Esophagus squamous epithelium (tissue), 5 donors: Measurements from ENCODE around the gene TMEM50B. TPM values are rescaled to one million over a fixed set of nuclear protein-coding genes. Genes with fewer than 3 reads are reported as not detected.
"Not testable (repeated sequence)": the region's sequence is repeated elsewhere in the genome, so short reads cannot be mapped to it uniquely, and the experiment has no call there.

ENCODE experiments used
- DNase-seq: peaks from one replicate; lab custom pipeline; 2025; lab: John Stamatoyannopoulos, UW
- H3K27ac ChIP-seq, 4 donors: fragments of 200-600 bp; sonication (generic); one replicate each; pipeline ENCODE4 v1.5.1; 2016 to 2019; ENCODE audit warnings: mild to moderate bottlenecking in 1 of 4
- H3K27me3 ChIP-seq, 4 donors: fragments of 200-600 bp; sonication (generic); 1 replicate in 3 of 4; 2 replicates in 1 of 4; pipeline versions ENCODE4 v1.5.1 to v1.6.0; 2017 to 2021; ENCODE audit warnings: antibody characterized with exemption in 1 of 4
- H3K36me3 ChIP-seq, 3 donors: fragments of 200-600 bp; sonication (generic); one replicate each; pipeline ENCODE4 v1.5.1; 2016 to 2019
- H3K4me1 ChIP-seq, 3 donors: fragments of 200-600 bp; sonication (generic); one replicate each; pipeline ENCODE4 v1.5.1; 2017 to 2019
- H3K4me3 ChIP-seq, 4 donors: fragments of 200-600 bp; sonication (generic); 1 replicate in 3 of 4; 2 replicates in 1 of 4; pipeline ENCODE4 v1.5.1; 2016 to 2019; ENCODE audit warnings: mild to moderate bottlenecking in 2 of 4, moderate library complexity in 1 of 4
- H3K9me3 ChIP-seq, 3 donors: fragments of 200-600 bp; sonication (generic); one replicate each; pipeline ENCODE4 v1.5.1; 2016 to 2019
- CTCF ChIP-seq, 6 experiments: fragments of 450-650 bp in 4 of 6; fragments of 200-600 bp in 2 of 6; sonication (generic) in 2 of 6; IDR thresholded peaks; one replicate each; pipeline ENCODE4 v1.5.1; 2016 to 2019; ENCODE audit warnings: antibody characterized with exemption in 6 of 6, mild to moderate bottlenecking in 4 of 6, moderate library complexity in 4 of 6
- POLR2A ChIP-seq, 4 donors: fragments of 450-650 bp; IDR thresholded peaks; one replicate each; pipeline ENCODE4 v1.6.1; 2017; ENCODE audit warnings: antibody characterized with exemption in 4 of 4, mild to moderate bottlenecking in 4 of 4, moderate library complexity in 3 of 4
- WGBS, 2 donors: methylation state at CpG; one replicate each; pipeline ENCODE4 v1.1.5; 2018; 5-methylcytosine and 5-hydroxymethylcytosine counted together
- intact Hi-C: fragments of 100-400 bp; cut with DNase I; formaldehyde crosslinking; loops from one replicate; pipeline ENCODE4 v1.15.0; 2022
- total RNA-seq, 4 donors: library from RNA; depleted of rRNA; stranded (reverse); fragments of >200 nt; gene quantifications; one replicate each; pipeline ENCODE4 v1.1.0, GENCODE V29; 2016
- donor health status: DM: yes; HTN: yes; CAD: no.

Gene TMEM50B
- total RNA-seq, 4 donors from 2014 or later: 18.3 to 48.1 (median 33.6) TPM

DNA sequence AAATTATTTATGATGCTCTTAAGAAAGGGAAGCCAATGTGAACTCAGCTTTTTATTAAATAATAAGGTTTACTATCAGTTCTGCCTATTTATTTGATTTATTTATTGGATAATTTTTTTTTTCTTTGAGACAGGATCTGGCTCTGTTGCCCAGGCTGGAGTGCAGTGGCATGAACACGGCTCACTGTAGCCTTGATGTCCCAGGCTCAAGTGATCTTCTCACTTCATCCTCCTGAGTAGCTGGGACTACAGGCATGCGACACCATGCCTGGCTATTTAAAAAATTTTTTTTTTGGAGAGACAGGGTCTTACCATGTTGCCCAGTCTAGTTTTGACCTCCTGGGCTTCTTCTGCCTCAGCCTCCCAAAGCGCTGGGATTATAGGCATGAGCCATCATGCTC is 32.7 kb upstream of the TMEM50B start:
- Histone ChIP-seq H3K4me3 (no peak overlapping the region), H3K9me3 (no peaks in the 10 kb centered on the region), H3K36me3 (peaks cover 10 to 100% (median 29%) of the 10 kb centered on the region in 3 donors), H3K4me1 (no peaks in the 10 kb centered on the region), H3K27ac (no peak overlapping the region), H3K27me3 (no peaks in the 10 kb centered on the region)
- no peak for TF ChIP-seq CTCF (IDR thresholded peaks at IDR 0.05)
- TF ChIP-seq POLR2A (IDR thresholded peaks at IDR 0.05): no peak
- intact Hi-C loops: no loop called here
- no peak for DNase-seq
- WGBS, 2 donors: 96 to 100% methylated on average over 3 of the region's 3 CpGs

DNA sequence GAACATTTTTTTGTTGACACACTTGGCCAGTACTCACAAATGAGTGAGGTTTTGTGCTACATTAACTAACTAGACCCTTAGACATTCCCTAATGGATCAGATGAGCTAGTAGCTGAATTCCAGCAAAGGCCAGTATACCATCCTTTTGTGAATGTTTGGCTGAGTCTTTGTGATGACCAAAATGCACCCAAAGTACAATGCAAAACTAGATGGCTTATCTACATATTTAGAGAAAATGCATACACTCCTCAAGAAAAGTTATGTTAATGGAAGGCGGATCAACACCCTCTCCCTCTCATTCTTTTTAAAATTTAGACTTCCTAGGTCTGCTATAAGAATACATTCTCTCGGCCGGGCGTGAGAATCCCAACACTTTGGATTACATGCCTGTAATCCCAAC is 31.9 kb upstream of the TMEM50B start:
- no peaks in the 10 kb centered on the region for H3K9me3 ChIP-seq
- H3K4me1 ChIP-seq: no peaks in the 10 kb centered on the region
- TF ChIP-seq CTCF (IDR thresholded peaks at IDR 0.05) (no peak), POLR2A (IDR thresholded peaks at IDR 0.05) (no peak)
- no peaks in the 10 kb centered on the region for H3K27me3 ChIP-seq
- H3K4me3 ChIP-seq: no peak overlapping the region
- WGBS, 2 donors: 91 to 93% methylated on average over 4 of the region's 4 CpGs
- no peak overlapping the region for H3K27ac ChIP-seq
- no peak for DNase-seq
- H3K36me3 ChIP-seq: peaks cover 4 to 100% (median 20%) of the 10 kb centered on the region in 3 donors
- intact Hi-C loops: no loop called here

DNA sequence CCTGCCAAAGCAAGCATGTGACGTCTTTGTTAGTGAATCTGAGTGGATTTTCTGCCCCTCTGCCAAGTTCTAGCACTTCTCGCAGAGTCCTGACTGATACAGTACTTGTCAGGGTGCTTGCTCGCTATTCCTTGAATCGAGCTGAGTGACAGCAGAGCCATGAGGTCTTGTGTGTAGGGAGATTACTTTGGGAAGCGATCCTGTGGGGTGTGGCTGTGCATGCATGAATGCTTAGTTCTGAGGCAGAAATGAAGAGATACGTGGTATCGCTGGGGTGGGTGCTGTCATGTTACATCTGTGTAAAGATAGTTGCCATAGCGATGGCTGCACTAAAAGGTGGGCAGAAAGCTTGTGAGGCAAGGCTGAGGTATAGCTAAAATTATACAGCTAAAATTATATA is 31.1 kb upstream of the TMEM50B start:
- 86 to 94% methylated on average over 8 of the region's 8 CpGs for WGBS, 2 donors
- H3K4me1 ChIP-seq: no peaks in the 10 kb centered on the region
- no peak overlapping the region for H3K4me3 ChIP-seq
- TF ChIP-seq CTCF (IDR thresholded peaks at IDR 0.05): no peak
- TF ChIP-seq POLR2A (IDR thresholded peaks at IDR 0.05): no peak
- peaks cover 4 to 97% (median 19%) of the 10 kb centered on the region in 3 donors for H3K36me3 ChIP-seq
- H3K9me3 ChIP-seq: no peaks in the 10 kb centered on the region
- intact Hi-C loops: no loop called here
- H3K27ac ChIP-seq: no peak overlapping the region
- no peak for DNase-seq
- H3K27me3 ChIP-seq: no peaks in the 10 kb centered on the region

DNA sequence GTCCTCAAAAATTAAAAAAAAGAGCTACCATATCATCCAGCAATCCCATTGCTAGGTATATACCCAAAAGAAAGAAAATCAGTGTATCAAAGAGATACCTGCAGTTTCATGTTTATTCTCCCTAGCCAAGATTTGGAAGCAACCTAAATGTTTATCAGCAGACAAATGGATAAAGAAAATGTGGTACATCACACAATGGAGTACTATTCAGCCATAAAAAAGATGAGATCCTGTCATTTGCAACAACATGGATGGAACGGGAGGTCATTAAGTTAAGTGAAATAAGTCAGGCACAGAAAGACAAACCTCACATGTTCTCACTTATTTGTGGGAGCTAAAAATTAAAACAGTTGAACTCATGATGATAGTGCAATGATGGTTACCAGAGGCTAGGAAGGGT is 27.2 kb upstream of the TMEM50B start:
- peaks cover 4 to 87% (median 16%) of the 10 kb centered on the region in 3 donors for H3K36me3 ChIP-seq
- DNase-seq: not testable (repeated sequence)

GRCh38 chr21:33505833-33506232 is 26.1 kb upstream of the TMEM50B start:
- intact Hi-C loops: no loop called here
- H3K36me3 ChIP-seq: peaks cover 4 to 76% (median 15%) of the 10 kb centered on the region in 3 donors

More for the DNA sequence above, 27.2 kb upstream of the TMEM50B start:
- 96 to 100% methylated on average over 1 of the region's 1 CpG for WGBS, 2 donors
- intact Hi-C loops, H3K4me3 ChIP-seq, H3K27ac ChIP-seq, H3K27me3 ChIP-seq, H3K9me3 ChIP-seq, H3K4me1 ChIP-seq: not testable (repeated sequence)

More at GRCh38 chr21:33505833-33506232, 26.1 kb upstream of the TMEM50B start:
- H3K4me3 ChIP-seq: no peak overlapping the region
- no peak overlapping the region for H3K27ac ChIP-seq
- 92 to 98% methylated on average over 6 to 8 of the region's 8 CpGs for WGBS, 2 donors
- no peaks in the 10 kb centered on the region for H3K4me1 ChIP-seq
- H3K9me3 ChIP-seq: no peaks in the 10 kb centered on the region
- no peak for TF ChIP-seq POLR2A (IDR thresholded peaks at IDR 0.05)
- TF ChIP-seq CTCF (IDR thresholded peaks at IDR 0.05): no peak
- no peak for DNase-seq
- H3K27me3 ChIP-seq: no peaks in the 10 kb centered on the region
